ENCODE measurements around the gene THAP12.

DNA sequence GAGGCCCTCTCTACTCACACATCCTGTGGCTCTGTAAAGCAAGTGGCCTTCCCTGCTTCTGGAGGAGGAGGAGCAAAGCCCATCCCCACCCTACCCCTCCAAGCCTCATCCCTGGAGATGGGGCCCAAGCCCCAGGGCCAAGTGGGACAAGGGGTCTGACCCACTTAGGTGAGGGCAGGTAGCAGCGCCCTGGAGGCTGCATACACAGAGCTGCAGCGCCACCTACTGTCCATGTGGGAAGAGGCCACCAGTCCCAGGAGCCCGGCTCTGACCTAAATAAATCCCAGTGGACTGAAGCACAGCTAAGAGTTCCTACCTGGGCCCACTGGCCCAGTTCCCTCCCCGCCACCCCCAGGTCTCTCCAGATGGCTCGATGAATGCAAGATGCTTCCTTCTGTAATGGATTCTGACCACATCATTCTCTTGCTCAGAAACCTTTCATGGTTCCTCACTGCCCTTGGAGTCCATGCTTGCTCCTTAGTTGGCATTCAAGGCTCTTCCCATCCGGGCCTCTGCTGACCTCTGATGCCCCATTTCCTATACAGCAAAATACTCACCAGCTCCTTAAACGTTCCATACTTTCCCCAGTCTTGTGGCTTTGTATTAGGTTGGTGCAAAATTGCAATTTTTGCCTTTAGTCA, 62.1 kb downstream of the THAP12 start:
- TF ChIP-seq, protein P1, sequence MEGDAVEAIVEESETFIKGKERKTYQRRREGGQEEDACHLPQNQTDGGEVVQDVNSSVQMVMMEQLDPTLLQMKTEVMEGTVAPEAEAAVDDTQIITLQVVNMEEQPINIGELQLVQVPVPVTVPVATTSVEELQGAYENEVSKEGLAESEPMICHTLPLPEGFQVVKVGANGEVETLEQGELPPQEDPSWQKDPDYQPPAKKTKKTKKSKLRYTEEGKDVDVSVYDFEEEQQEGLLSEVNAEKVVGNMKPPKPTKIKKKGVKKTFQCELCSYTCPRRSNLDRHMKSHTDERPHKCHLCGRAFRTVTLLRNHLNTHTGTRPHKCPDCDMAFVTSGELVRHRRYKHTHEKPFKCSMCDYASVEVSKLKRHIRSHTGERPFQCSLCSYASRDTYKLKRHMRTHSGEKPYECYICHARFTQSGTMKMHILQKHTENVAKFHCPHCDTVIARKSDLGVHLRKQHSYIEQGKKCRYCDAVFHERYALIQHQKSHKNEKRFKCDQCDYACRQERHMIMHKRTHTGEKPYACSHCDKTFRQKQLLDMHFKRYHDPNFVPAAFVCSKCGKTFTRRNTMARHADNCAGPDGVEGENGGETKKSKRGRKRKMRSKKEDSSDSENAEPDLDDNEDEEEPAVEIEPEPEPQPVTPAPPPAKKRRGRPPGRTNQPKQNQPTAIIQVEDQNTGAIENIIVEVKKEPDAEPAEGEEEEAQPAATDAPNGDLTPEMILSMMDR (IDR thresholded peaks at IDR 0.05) = peak in 1 of 3 donors; percentile 59
- TF ChIP-seq POLR2A (IDR thresholded peaks at IDR 0.05) = no peak

Measured in lower leg skin (tissue), 3 donors.